HG02678 (cell line): ENCODE measurements around the gene PBX4.

Experiments used
- ATAC-seq: cut with Tn5 transposase; IDR thresholded peaks from one replicate; pipeline ENCODE4 v1.9.1; 2021; ENCODE audit warnings: mild to moderate bottlenecking, moderate library complexity; ENCODE audit not compliant: unreplicated experiment

PBX4 gene

DNA sequence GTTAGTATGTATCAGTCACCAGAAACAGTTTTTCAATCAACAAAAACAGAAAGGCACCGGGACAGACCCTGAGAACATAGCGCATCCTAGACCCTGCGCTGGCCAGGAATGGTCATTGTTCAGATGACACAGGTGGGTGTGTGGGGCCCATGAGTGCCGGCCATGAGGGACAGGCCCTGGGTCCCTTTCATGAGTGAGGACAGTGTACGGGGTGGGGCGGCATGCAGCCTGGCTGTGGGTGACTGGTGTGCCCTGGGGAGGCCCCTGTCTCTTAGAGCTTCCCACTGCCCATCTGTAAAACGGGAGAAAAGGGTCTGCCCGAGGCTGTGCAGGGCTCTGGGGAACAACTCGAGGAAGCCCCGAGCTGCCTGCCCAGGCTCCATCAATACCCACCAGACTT, 25.8 kb downstream of the PBX4 start:
- ATAC-seq: no peak

DNA sequence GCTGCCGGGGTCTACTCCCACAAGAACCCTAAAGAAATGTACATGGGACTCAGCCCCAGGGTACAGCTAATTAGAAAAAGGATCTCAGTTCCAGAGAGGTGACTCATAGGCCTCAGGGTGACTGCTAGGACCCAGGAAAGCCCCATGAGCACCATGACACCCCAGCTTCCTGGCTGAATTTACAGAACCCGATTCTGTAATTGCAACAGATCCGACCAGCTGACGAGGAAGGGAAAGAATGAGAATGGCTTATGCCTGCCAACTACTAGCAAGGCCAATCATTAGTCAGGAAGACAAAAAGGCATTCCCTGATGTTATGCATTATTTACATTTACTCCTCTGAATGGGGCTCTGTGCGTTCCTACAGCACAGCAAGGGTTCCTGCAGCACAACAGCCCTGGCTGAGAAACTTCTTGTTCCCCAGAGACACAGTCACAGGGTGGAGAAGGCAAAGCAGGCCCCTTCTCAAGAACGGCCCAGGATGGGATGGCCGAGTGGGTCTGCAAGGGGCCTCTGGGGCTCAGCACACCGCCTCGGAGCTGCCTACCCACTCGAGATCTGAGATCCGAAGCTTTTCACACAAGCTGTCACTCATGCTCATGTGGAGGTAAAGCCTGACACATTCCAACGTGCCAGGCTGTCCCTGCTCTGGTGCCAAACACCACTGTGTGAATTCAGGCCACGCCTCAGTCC, 27.2 kb downstream of the PBX4 start:
- no peak for ATAC-seq

DNA sequence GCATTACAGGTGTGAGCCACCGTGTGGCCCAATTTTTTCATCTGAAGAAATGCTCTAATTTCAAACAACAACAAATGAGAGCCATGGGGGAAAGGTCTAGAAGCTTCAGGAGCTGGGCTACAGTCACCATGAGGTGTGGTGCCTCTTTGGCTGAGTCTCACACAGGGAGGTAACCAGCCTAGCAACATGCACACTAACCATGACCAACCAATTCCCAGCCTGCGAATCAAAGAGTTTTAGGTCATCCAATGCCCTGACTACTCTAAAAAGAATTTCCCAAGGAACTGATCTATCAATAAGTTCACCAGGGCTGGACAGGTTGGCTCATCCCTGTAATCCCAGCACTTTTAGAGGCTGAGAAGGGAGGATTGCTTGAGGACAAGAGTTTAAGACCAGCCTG, 29.9 kb downstream of the PBX4 start:
- no peak for ATAC-seq

GRCh38 chr19:19587771-19588170, 30.7 kb downstream of the PBX4 start:
- no peak for ATAC-seq

GRCh38 chr19:19584356-19584755, 34.1 kb downstream of the PBX4 start:
- ATAC-seq: no peak

GRCh38 chr19:19582471-19582870, 36.0 kb downstream of the PBX4 start:
- no peak for ATAC-seq

GRCh38 chr19:19581391-19581790, 37.1 kb downstream of the PBX4 start:
- no peak for ATAC-seq

DNA sequence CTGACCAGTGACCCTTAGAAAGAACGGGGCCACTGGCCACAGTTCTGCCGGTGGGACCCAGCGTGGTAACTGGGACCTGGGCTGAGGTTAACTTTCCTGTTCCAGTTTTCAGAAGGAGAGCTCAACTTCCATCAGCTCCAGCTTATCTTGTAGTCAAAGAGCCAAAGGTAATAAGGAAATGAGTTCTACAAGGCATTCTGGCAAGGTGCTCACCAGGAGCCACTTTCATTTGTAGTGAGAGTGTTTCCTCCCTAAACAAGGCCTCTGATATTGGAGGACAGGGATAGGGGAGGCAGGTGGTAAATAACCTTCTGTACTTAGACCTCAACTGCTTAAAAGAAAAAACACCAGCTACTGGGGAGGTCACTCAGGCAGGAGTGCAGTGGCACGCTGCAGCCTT, 38.1 kb downstream of the PBX4 start:
- ATAC-seq: no peak

DNA sequence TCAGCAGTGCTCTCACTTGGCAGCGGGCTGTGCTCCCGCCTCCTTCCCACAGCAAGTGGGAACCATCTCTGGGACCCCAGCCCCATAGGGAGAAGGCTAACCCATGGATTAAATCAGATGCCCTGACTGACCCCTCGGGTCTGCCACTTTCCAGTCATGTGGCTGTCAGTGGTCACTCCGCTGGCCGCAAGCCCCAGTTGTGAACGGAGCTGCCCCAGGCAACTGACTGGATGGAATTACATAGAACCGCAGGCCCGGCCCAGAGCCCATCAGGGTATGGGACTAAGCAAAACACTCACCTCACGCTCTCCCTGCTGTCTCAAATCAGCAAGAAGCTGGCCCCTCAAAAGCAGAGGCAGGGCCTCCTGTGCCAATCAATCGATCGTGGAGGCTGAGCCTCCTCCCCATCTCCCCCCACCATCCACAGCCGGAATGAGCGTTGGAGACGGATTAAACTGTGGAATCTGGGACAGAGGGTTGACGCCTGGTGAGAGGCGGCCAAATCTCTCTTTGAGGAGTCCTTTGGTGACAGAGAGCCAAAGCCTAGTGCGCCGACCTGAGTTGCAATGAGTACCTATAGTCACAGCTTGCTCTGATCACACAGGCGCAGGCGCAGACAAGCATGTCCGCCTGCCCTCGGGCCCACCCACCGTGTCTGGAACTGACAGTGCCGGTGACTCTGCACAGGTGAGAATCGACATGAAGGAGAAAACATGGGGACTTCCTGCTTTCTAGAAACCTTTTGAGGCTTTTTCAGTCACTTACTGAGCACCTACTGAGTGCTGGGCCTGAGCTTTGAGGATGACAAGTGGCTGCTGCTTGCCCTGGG, 38.7 kb downstream of the PBX4 start:
- ATAC-seq: no peak

GRCh38 chr19:19578252-19578651, 40.2 kb downstream of the PBX4 start:
- ATAC-seq: no peak

- ATAC-seq: no peak
These were observed 43.1 kb downstream of the PBX4 start for GRCh38 chr19:19575411-19575810.

GRCh38 chr19:19571071-19571786, 47.3 kb downstream of the PBX4 start:
- ATAC-seq: no peak

GRCh38 chr19:19570571-19570970, 47.9 kb downstream of the PBX4 start:
- ATAC-seq: no peak

- ATAC-seq: no peak
These were observed 49.4 kb downstream of the PBX4 start for GRCh38 chr19:19568802-19569756.

GRCh38 chr19:19567391-19567790, 51.1 kb downstream of the PBX4 start:
- no peak for ATAC-seq

DNA sequence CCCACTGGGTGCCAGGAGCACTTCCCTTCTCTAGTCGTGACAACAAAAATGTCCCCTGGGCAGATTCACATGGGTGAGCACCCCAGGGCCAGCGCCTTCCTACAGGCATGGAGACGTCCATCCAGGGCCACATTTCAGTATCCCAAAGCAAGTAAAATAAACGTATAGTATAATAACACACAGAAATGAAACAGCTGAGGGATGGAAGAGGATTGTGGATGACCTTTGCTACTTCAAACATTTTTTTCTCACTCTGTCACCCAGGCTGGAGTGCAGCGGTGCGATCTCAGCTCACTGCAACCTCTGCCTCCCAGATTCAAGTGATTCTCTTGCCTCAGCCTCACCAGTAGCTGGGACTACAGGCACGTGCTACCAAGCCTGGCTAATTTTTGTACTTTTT, 52.2 kb downstream of the PBX4 start:
- no peak for ATAC-seq

DNA sequence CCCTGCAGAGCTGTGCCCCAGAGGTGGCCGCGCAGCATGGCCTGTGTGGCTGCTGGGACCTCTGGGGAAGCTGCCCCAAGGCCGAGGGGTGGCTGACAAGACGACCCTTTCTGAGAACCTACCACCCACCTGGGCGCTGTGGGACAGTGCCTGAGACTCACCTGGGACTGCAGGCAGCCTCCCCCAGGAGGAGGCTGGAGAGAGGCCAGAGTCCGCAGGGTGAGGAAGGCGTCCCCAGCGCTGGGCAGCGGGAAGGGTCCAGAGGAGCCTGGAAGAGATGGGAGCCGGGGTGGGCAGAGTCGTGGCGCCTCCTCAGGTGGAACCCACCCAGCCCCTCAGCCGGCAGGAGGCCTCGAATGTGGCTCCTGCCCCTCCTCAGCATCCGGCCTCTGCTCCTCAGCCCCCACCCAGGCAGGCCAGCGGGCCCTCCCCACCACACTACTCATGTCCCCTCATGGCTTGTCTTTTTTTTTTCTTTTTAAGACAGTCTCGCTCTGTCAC, 55.1 kb downstream of the PBX4 start:
- ATAC-seq: no peak

GRCh38 chr19:19562665-19563347, 55.7 kb downstream of the PBX4 start:
- ATAC-seq: no peak

DNA sequence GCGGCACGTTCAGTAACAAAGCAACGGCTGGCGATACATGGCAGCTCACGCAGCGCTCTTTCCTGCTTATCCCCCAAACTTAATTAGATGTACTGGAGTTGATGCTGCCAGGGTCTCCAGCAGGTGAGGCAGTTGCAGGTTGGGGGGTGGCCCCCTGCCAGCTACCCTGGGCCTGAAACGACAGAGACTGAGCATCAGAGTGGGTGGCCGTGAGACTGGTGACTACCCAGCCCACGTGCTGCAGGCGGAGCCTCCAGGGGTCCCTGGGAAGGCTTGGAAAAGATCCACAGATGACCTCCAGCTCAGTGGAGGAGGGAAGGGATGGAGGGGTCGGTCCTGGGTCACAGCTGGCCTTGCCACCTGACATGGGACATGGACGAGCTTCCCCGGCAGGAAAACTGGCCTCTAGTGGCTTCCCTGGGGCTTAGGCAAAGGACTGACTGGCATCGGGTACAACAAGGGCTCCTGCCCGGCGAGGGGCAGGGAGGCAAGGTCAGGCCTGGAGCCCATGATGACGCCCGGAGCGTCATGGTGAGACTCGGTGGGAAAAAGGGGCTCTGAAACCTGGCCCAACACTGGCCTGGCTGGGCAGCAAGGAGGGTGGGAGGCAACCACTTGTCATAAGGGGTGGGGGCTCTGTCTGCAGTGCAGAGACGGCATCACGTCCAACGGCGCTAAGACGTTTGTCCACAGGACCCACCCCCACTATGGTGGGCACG, 56.4 kb downstream of the PBX4 start:
- no peak for ATAC-seq
